Choroid plexus epithelial cell (primary cell): ENCODE results near the gene TRIM15.

Experiments
- DNase-seq: peaks from one replicate; pipeline ENCODE4 v3.0.0-alpha.2; 2010; ENCODE audit warnings: low read depth
- H3K4me3 ChIP-seq: 2 replicates; pipeline ENCODE4 v1.5.1; 2011; ENCODE audit warnings: low read depth, mild to moderate bottlenecking, control low read depth, low read length, moderate library complexity
- CTCF ChIP-seq: conservative IDR thresholded peaks from 2 replicates; pipeline ENCODE4 v1.5.1; 2011; ENCODE audit warnings: low read depth, mild to moderate bottlenecking, control low read depth, inconsistent platforms, low read length, moderate library complexity

TRIM15 gene

GRCh38 chr6:30200551-30201281 lies 37.4 kb downstream of the TRIM15 start:
- DNase-seq: no peak
- no peak overlapping the region for H3K4me3 ChIP-seq
- TF ChIP-seq CTCF: no peak

- no peak overlapping the region for H3K4me3 ChIP-seq
- TF ChIP-seq CTCF: no peak
- no peak for DNase-seq
Observed at GRCh38 chr6:30202366-30202765, 39.0 kb downstream of the TRIM15 start.

GRCh38 chr6:30204116-30204515 lies 40.8 kb downstream of the TRIM15 start:
- DNase-seq: no peak
- no peak for TF ChIP-seq CTCF
- no peak overlapping the region for H3K4me3 ChIP-seq

GRCh38 chr6:30206152-30206551 lies 42.8 kb downstream of the TRIM15 start:
- DNase-seq: peak; percentile 27
- no peak overlapping the region for H3K4me3 ChIP-seq
- no peak for TF ChIP-seq CTCF

- H3K4me3 ChIP-seq: no peak overlapping the region
- peak; percentile 76 for DNase-seq
- TF ChIP-seq CTCF: no peak
Observed at GRCh38 chr6:30206799-30207618, 43.7 kb downstream of the TRIM15 start.

- no peak overlapping the region for H3K4me3 ChIP-seq
- TF ChIP-seq CTCF: no peak
- peak; percentile 35 for DNase-seq
Observed at GRCh38 chr6:30207619-30208295, 44.4 kb downstream of the TRIM15 start.
